HCT116 (cell line): ENCODE results near the gene FCHSD2.

Source experiments
- CBX3 ChIP-seq: IDR thresholded peaks from 2 replicates; pipeline ENCODE4 v1.6.1; 2012; ENCODE audit warnings: low read depth
- ELF1 ChIP-seq: IDR thresholded peaks from 2 replicates; pipeline ENCODE4 v1.6.1; 2012; ENCODE audit warnings: low read depth, borderline replicate concordance
- EZH2phosphoT487 ChIP-seq: fragments of 200-600 bp; IDR thresholded peaks from 2 replicates; pipeline ENCODE4 v1.6.1; 2018; ENCODE audit warnings: antibody characterized with exemption, borderline replicate concordance
- FOSL1 ChIP-seq: IDR thresholded peaks from 2 replicates; pipeline ENCODE4 v1.6.1; 2012; ENCODE audit warnings: low read depth
- JUND ChIP-seq: IDR thresholded peaks from 2 replicates; pipeline ENCODE4 v1.6.1; 2012
- POLR2A ChIP-seq: IDR thresholded peaks from 2 replicates; pipeline ENCODE4 v1.7.0; 2011; ENCODE audit warnings: borderline replicate concordance; ENCODE audit not compliant: insufficient read depth, insufficient read length; ENCODE audit errors: extremely low read depth
- POLR2AphosphoS5 ChIP-seq: IDR thresholded peaks from 2 replicates; pipeline ENCODE4 v1.6.1; 2011; ENCODE audit warnings: mild to moderate bottlenecking, low read depth, low read length, moderate library complexity
- TF ChIP-seq, protein P1 (sequence below), 3 experiments: fragments of 200-600 bp in 1 of 3; sonication (generic) in 1 of 3; IDR thresholded peaks in 2 of 3; conservative IDR thresholded peaks in 1 of 3; 2 replicates each; pipeline ENCODE4 v1.5.1; 2012 to 2017; ENCODE audit warnings: low read depth in 2 of 3, low read length in 2 of 3, antibody characterized with exemption in 1 of 3, borderline replicate concordance in 1 of 3, control low read depth in 1 of 3, mild to moderate bottlenecking in 1 of 3, mixed read lengths in 1 of 3, mixed run types in 1 of 3, moderate library complexity in 1 of 3; ENCODE audit not compliant: insufficient read depth in 1 of 3

DNA sequence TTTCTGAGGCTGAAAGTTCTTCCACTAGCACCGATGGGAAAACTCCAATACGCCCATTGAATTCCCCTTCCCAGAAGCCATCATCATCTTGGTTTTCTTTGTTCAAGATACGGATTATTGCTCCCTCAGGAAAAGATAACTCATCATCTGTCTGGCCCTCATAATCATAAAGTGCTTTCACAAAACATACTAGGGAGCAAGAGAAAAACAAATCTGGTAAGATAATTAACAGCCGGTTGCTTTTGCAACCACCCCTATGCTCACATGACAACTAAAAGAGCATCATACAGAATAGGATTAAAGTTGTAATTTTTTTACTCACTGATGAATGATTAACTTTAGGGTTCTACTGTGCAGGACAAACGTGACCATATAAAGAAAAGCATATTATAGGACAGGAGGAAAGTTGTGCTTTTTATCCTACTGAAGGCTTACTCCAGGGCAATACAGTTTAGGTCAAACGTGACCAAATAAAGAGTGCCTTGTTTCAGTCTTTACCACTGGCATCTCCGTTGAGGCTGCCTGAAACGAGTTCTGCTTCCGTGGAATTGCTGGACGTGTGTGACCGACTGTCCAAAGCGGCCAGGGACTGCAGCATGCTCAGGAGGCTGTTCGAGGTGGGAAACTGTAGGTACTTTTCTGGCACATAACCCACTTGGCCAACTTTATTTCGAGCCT lies 299.3 kb downstream of the FCHSD2 start:
- TF ChIP-seq JUND (no peak), POLR2A (no peak), POLR2AphosphoS5 (no peak), ELF1 (no peak), EZH2phosphoT487 (no peak), CBX3 (no peak), FOSL1 (no peak)
- TF ChIP-seq, protein P1, sequence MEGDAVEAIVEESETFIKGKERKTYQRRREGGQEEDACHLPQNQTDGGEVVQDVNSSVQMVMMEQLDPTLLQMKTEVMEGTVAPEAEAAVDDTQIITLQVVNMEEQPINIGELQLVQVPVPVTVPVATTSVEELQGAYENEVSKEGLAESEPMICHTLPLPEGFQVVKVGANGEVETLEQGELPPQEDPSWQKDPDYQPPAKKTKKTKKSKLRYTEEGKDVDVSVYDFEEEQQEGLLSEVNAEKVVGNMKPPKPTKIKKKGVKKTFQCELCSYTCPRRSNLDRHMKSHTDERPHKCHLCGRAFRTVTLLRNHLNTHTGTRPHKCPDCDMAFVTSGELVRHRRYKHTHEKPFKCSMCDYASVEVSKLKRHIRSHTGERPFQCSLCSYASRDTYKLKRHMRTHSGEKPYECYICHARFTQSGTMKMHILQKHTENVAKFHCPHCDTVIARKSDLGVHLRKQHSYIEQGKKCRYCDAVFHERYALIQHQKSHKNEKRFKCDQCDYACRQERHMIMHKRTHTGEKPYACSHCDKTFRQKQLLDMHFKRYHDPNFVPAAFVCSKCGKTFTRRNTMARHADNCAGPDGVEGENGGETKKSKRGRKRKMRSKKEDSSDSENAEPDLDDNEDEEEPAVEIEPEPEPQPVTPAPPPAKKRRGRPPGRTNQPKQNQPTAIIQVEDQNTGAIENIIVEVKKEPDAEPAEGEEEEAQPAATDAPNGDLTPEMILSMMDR (IDR thresholded peaks at IDR 0.05 in 2 of 3, conservative IDR thresholded peaks at IDR 0.05 in 1 of 3; ENCODE audit: borderline replicate concordance in 1 of 3, insufficient read depth in 1 of 3, low read depth in 2 of 3, low read length in 2 of 3): no peak
